DLD1 (cell line): Measurements from ENCODE around the gene INSRR.

ENCODE experiments used
- in situ Hi-C: cut with HindIII; loops from 2 replicates; pipeline ENCODE4 v1.10.0; 2017; ENCODE audit warnings: low sequenced_read_pairs

INSRR gene

GRCh38 chr1:156836892-156837291 is 22.0 kb downstream of the INSRR start:
- in situ Hi-C loops, result no loop called here

- in situ Hi-C loops, result no loop called here
These were observed 22.8 kb downstream of the INSRR start for GRCh38 chr1:156836041-156836654.

GRCh38 chr1:156834322-156834721 is 24.6 kb downstream of the INSRR start:
- in situ Hi-C loops, result no loop called here

- in situ Hi-C loops, result no loop called here
These were observed 25.3 kb downstream of the INSRR start for GRCh38 chr1:156833603-156834002.

GRCh38 chr1:156832434-156832833 is 26.5 kb downstream of the INSRR start:
- in situ Hi-C loops, result no loop called here

GRCh38 chr1:156828400-156829124 is 30.4 kb downstream of the INSRR start:
- in situ Hi-C loops, result no loop called here

- in situ Hi-C loops, result no loop called here
These were observed 32.3 kb downstream of the INSRR start for GRCh38 chr1:156826630-156827029.

GRCh38 chr1:156823210-156823790 is 35.6 kb downstream of the INSRR start:
- in situ Hi-C loops, result no loop called here

- in situ Hi-C loops, result no loop called here
These were observed 36.2 kb downstream of the INSRR start for GRCh38 chr1:156822680-156823079.

- in situ Hi-C loops, result no loop called here
These were observed 37.1 kb downstream of the INSRR start for GRCh38 chr1:156821801-156822200.

GRCh38 chr1:156816561-156817328 is 42.2 kb downstream of the INSRR start, which contains the start of gene SH2D2A:
Gene SH2D2A (minus strand): TSS chr1:156816848. CDS start chr1:156816708, 140 bp downstream.
- in situ Hi-C loops, result no loop called here

GRCh38 chr1:156815961-156816422 is 42.9 kb downstream of the INSRR start:
- in situ Hi-C loops, result no loop called here

- in situ Hi-C loops, result no loop called here
These were observed 43.5 kb downstream of the INSRR start for GRCh38 chr1:156815307-156815826.

GRCh38 chr1:156814571-156815260 is 44.2 kb downstream of the INSRR start:
- in situ Hi-C loops, result no loop called here

- in situ Hi-C loops, result no loop called here
These were observed 45.0 kb downstream of the INSRR start for GRCh38 chr1:156813750-156814570.

GRCh38 chr1:156813298-156813697 is 45.6 kb downstream of the INSRR start:
- in situ Hi-C loops, result no loop called here

- in situ Hi-C loops, result no loop called here
These were observed 46.5 kb downstream of the INSRR start for GRCh38 chr1:156812293-156812990.

GRCh38 chr1:156811168-156811567 is 47.7 kb downstream of the INSRR start:
- in situ Hi-C loops, result no loop called here
